ENCODE results near the gene SLC5A2. TPM values are rescaled to one million over a fixed set of nuclear protein-coding genes. Genes with fewer than 3 reads are reported as not detected.

The SLC5A2 gene
- total and polyA plus RNA-seq, 2 of the 13 experiments (the other 11 are each of a cell fraction or from before 2014, with no cell fraction given) = 0.24 to 0.97 TPM

DNA sequence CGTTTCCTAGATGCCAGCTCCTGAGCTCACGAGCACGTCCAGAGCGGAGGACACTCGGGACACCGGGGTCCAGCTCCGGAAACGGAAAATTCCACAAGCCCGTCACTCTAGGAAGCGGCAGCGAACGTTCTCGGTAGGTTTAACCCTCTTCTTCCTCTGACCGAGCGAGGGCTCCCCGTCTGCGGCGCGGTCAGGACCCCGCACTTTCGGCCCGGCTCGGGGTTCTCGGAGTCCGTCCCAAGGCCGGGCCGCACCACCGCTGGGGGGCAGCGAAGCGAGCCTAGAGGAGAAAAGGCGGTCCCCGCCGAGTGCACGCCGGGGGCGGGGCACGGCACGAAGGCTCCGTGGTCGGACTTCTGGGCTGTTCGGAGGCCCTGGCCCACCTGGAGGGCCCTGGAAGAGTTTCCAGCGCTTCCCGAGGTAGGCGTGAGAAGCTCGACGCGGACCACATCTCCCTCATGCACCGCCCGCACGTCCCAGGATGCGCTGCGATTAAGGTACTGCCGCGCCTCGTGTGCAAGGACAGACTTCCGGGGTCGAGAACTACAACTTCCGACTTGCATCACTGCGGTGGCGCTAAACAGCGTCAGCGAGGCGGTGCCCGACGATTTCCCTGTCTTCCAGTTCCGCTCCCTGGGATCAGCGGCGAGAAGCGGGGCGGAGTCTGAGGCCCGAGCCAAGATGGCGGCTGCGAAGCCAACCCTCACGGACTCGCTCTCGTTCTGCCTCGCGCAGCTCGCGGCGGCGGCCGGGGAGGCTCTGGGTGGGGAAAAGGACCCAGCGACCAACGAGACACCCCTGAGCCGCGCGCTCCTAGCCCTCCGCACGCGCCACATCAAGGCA, 23.9 kb upstream of the SLC5A2 start, which contains the start of gene ARMC5 (continued):
- TF ChIP-seq, protein P1, sequence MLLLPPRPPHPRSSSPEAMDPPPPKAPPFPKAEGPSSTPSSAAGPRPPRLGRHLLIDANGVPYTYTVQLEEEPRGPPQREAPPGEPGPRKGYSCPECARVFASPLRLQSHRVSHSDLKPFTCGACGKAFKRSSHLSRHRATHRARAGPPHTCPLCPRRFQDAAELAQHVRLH (CRISPR knock-in tag; IDR thresholded peaks at IDR 0.05; ENCODE audit: borderline replicate concordance, low read depth) = peak; percentile 15; the same call in 1 of the 2 replicates
- TF ChIP-seq NFE2L2 (IDR thresholded peaks at IDR 0.05; ENCODE audit: low read length) (no peak), ZNF282 (IDR thresholded peaks at IDR 0.05; ENCODE audit: partially characterized antibody) (no peak), DNMT1 (CRISPR knock-in tag; IDR thresholded peaks at IDR 0.05) (peak; percentile 94), POGZ (CRISPR knock-in tag; IDR thresholded peaks at IDR 0.05) (peak; percentile 80), ZNF644 (CRISPR knock-in tag; IDR thresholded peaks at IDR 0.05; ENCODE audit: low read depth) (no peak), DMAP1 (CRISPR knock-in tag; IDR thresholded peaks at IDR 0.05) (peak; percentile 95), ZNF367 (CRISPR knock-in tag; IDR thresholded peaks at IDR 0.05; ENCODE audit: borderline replicate concordance) (peak; percentile 86), KMT2A (CRISPR knock-in tag; IDR thresholded peaks at IDR 0.05) (no peak; the same call in 1 of the 2 replicates), ZNF441 (CRISPR knock-in tag; IDR thresholded peaks at IDR 0.05; ENCODE audit: borderline replicate concordance) (no peak; the same call in 1 of the 2 replicates), MTA3 (CRISPR knock-in tag; IDR thresholded peaks at IDR 0.05) (no peak), TBL1XR1 (IDR thresholded peaks at IDR 0.05; ENCODE audit: borderline replicate concordance, low read length, partially characterized antibody) (peak; percentile 12), ZFP36L2 (CRISPR knock-in tag; IDR thresholded peaks at IDR 0.05) (peak; percentile 83; the same call in 1 of the 2 replicates), ELF1 (CRISPR knock-in tag; IDR thresholded peaks at IDR 0.05) (peak; percentile 100)
- TF ChIP-seq, protein P2, sequence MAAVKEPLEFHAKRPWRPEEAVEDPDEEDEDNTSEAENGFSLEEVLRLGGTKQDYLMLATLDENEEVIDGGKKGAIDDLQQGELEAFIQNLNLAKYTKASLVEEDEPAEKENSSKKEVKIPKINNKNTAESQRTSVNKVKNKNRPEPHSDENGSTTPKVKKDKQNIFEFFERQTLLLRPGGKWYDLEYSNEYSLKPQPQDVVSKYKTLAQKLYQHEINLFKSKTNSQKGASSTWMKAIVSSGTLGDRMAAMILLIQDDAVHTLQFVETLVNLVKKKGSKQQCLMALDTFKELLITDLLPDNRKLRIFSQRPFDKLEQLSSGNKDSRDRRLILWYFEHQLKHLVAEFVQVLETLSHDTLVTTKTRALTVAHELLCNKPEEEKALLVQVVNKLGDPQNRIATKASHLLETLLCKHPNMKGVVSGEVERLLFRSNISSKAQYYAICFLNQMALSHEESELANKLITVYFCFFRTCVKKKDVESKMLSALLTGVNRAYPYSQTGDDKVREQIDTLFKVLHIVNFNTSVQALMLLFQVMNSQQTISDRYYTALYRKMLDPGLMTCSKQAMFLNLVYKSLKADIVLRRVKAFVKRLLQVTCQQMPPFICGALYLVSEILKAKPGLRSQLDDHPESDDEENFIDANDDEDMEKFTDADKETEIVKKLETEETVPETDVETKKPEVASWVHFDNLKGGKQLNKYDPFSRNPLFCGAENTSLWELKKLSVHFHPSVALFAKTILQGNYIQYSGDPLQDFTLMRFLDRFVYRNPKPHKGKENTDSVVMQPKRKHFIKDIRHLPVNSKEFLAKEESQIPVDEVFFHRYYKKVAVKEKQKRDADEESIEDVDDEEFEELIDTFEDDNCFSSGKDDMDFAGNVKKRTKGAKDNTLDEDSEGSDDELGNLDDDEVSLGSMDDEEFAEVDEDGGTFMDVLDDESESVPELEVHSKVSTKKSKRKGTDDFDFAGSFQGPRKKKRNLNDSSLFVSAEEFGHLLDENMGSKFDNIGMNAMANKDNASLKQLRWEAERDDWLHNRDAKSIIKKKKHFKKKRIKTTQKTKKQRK (IDR thresholded peaks at IDR 0.05; ENCODE audit: low read length) = no peak
- TF ChIP-seq, protein P3, sequence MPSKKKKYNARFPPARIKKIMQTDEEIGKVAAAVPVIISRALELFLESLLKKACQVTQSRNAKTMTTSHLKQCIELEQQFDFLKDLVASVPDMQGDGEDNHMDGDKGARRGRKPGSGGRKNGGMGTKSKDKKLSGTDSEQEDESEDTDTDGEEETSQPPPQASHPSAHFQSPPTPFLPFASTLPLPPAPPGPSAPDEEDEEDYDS (CRISPR knock-in tag; IDR thresholded peaks at IDR 0.05) = peak; percentile 53
- TF ChIP-seq, protein P4, sequence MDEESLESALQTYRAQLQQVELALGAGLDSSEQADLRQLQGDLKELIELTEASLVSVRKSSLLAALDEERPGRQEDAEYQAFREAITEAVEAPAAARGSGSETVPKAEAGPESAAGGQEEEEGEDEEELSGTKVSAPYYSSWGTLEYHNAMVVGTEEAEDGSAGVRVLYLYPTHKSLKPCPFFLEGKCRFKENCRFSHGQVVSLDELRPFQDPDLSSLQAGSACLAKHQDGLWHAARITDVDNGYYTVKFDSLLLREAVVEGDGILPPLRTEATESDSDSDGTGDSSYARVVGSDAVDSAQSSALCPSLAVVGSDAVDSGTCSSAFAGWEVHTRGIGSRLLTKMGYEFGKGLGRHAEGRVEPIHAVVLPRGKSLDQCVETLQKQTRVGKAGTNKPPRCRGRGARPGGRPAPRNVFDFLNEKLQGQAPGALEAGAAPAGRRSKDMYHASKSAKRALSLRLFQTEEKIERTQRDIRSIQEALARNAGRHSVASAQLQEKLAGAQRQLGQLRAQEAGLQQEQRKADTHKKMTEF (CRISPR knock-in tag; IDR thresholded peaks at IDR 0.05) = peak; percentile 98
- TF ChIP-seq, protein P5, sequence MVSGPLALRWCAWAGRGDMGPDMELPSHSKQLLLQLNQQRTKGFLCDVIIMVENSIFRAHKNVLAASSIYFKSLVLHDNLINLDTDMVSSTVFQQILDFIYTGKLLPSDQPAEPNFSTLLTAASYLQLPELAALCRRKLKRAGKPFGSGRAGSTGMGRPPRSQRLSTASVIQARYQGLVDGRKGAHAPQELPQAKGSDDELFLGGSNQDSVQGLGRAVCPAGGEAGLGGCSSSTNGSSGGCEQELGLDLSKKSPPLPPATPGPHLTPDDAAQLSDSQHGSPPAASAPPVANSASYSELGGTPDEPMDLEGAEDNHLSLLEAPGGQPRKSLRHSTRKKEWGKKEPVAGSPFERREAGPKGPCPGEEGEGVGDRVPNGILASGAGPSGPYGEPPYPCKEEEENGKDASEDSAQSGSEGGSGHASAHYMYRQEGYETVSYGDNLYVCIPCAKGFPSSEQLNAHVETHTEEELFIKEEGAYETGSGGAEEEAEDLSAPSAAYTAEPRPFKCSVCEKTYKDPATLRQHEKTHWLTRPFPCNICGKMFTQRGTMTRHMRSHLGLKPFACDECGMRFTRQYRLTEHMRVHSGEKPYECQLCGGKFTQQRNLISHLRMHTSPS (CRISPR knock-in tag; IDR thresholded peaks at IDR 0.05; ENCODE audit: low read depth) = peak; percentile 66; the same call in 1 of the 2 replicates
- TF ChIP-seq, protein P6, sequence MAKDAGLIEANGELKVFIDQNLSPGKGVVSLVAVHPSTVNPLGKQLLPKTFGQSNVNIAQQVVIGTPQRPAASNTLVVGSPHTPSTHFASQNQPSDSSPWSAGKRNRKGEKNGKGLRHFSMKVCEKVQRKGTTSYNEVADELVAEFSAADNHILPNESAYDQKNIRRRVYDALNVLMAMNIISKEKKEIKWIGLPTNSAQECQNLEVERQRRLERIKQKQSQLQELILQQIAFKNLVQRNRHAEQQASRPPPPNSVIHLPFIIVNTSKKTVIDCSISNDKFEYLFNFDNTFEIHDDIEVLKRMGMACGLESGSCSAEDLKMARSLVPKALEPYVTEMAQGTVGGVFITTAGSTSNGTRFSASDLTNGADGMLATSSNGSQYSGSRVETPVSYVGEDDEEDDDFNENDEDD (CRISPR knock-in tag; IDR thresholded peaks at IDR 0.05; ENCODE audit: borderline replicate concordance) = peak; percentile 94
- TF ChIP-seq, protein P7, sequence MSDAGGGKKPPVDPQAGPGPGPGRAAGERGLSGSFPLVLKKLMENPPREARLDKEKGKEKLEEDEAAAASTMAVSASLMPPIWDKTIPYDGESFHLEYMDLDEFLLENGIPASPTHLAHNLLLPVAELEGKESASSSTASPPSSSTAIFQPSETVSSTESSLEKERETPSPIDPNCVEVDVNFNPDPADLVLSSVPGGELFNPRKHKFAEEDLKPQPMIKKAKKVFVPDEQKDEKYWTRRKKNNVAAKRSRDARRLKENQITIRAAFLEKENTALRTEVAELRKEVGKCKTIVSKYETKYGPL (CRISPR knock-in tag; IDR thresholded peaks at IDR 0.05) = no peak
